HS-27A (cell line): ENCODE results near the gene TOR1A.
"Not testable (repeated sequence)": the region's sequence is repeated elsewhere in the genome, so short reads cannot be mapped to it uniquely, and the experiment has no call there.

Experiments used
- DNase-seq: peaks from one replicate; pipeline ENCODE4 v3.0.0-alpha.2; 2012; ENCODE audit warnings: low read depth, missing footprints

The TOR1A gene

DNA sequence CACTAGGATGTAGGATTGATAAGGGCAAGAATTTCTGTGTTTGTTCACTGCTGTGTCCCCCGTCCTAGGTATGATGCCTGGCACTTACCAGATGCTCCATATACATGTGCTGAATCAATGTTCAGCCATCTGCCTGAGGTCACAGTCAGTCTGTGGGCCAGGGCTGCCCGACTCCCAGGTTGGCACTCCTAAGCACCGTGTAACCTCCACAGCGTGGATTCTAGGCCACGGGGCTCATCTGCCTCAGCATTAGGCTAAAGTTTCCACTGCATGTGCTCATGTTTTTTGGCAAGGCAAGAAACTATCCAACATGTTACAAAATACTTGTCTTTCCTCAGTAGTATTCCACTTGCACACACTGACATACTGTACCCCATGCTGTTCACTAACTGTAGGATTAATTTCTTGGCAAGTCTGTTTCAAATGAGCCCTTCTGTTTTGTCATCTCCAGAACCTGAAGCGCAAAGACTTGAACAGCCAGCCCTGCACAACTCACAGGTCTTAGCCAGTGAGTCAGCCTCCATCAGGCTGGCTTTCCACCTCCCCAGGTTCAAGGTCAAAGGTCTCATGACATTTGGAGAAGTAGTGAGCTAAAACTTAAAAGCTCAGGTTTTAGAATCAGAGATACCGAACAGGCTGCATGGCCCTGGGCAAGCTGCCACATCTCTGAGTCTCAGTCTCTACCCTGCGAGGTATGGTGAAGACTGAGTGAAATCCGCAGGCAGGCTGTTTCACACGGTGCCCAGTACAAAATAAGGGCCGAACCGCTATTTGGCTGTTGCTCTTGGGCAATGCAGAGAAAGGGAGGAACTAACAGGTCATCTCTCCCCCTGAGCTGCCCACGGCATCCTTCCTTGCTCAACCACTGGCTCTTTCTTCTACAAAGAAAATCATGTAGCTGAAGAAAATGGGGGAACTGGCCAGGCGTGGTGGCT, 7.2 kb downstream of the TOR1A start:
- DNase-seq, result no peak

GRCh38 chr9:129815278-129815677, 8.7 kb downstream of the TOR1A start:
- DNase-seq, result no peak

DNA sequence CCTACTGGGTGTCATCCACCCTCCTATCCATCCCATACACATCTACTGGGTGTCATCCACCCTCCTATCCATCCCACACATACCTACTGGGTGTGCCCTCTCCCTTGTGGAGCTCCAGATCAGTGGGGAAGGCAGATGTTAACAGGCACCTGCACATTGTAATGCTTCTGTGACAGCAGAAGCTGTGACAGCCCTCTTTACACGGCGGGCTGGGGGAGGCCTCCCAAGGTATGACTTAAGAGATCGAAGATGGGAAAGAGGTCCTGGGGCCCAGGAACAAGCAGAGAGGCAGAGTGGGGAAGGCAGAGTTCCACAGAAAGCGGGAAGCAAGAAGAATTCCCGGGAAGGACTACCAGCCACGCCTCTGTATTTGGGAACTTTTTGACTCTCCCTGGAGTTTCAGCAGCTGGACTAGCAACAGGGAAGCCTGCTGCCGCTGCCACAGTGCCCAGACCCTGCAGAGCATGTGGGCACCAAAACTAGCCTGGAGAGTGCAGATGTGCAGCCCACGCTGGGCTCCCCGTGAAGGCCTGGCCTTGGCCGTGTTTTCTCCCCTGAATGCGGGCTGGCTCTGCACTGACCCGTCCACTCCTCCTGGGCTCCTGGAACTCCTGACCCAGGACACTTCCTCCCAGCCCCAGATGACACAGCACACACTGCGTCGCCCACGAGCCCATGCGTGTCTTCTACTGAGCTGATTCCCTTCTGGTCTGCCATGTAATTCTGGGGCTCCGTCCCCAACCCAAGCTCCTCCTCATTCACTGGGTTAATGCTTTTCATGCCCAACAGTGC, 9.3 kb downstream of the TOR1A start:
- no peak for DNase-seq

DNA sequence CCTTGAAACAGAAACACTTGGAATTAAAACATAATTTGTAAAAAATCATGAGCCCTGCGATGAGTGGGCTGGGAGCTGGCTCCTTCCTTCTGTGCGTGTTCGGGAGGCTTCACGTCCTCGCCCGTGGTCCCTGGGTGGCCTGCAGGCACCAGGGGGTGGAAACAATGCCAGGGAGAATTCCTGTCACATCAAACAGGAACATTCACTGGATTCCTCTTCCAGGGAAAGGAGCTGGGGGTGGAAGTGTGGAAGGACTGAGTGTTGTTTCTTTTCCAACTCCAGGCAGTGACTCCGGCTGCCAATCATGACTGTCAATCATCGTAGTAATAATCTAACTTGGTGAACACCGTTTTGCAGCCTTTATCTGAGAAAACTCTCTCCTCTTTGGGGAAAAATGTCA, 10.3 kb downstream of the TOR1A start:
- DNase-seq, result no peak

DNA sequence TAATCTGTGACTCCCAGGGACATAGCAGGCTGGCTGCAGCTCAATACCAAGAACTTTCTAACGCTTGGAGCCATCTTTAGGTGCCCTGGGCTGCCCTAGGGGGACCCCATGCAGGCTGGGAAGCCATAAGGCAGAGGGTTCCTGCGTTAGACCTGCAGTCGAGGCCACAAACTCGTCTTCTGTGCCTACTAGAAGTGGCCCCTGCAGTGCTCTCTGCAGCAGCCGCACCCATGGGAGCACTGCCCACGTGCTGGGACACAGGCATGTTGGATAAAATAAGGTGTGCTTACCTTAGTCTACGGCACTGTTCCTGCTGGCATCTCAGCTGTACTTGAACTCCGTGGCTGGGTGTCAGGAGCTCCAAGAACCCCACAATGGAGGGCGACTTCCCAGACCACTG, 11.6 kb downstream of the TOR1A start:
- DNase-seq, result no peak

DNA sequence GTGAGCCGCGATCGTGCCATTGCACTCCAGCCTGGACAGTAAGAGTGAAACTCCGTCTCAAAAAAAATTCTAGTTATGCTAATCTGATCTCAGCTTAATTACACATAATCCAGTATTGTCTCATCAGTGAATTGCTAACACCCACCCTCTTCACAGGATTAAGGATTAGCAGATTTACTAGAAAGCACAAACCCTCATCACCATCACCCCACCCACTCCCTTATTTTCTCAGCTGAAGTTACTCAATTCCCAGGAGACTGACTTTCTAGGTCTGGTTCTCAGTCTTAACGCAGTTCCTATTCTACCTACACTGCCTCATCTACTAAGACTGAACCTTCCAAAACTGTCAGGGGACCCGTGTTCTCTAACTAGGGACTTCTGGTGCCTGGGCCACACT, 12.0 kb downstream of the TOR1A start:
- DNase-seq, result no peak

GRCh38 chr9:129810788-129811187, 13.1 kb downstream of the TOR1A start:
- DNase-seq, result no peak

DNA sequence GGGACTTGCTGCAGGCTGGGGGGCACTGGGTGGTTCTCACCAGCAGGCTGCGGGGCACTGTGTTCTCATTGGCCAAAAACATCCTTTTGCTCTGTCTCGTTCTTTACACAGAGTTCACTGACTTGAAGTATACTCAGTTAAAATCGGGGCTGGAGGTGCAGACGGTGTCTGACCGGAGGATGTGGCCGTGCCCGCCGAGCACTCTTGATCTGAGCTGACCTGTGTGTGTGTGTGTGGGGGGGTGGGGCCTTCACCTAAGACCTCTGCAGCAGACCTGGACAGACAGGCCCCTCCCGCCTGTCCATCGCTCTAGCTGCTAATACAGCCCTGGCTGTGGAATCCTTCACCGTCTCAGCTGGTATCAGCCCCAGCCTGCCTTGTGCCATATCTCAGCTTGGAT, 13.8 kb downstream of the TOR1A start:
- no peak for DNase-seq

GRCh38 chr9:129809346-129809745, 14.6 kb downstream of the TOR1A start:
- no peak for DNase-seq

DNA sequence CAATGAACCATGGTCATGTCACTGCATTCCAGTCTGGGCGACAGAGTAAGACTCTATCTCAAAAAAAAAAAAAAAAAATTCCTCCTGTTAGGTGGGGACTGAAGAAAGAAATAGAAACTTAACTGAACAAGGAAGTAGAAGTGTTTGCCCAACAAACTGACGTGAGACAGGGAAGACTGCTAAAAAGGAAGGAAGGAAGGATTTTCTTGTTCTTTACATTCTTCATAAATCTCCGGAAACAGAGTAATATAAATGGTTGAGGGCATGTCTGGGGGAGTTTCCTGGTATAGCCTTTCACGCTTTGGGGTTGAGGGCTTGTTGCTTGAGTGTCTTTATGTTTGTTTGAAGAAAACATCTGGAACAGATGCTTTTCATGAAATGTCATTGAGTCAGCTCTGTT, 17.9 kb downstream of the TOR1A start:
- no peak for DNase-seq

- DNase-seq, result no peak
These were observed 20.3 kb downstream of the TOR1A start for GRCh38 chr9:129803676-129804060.

DNA sequence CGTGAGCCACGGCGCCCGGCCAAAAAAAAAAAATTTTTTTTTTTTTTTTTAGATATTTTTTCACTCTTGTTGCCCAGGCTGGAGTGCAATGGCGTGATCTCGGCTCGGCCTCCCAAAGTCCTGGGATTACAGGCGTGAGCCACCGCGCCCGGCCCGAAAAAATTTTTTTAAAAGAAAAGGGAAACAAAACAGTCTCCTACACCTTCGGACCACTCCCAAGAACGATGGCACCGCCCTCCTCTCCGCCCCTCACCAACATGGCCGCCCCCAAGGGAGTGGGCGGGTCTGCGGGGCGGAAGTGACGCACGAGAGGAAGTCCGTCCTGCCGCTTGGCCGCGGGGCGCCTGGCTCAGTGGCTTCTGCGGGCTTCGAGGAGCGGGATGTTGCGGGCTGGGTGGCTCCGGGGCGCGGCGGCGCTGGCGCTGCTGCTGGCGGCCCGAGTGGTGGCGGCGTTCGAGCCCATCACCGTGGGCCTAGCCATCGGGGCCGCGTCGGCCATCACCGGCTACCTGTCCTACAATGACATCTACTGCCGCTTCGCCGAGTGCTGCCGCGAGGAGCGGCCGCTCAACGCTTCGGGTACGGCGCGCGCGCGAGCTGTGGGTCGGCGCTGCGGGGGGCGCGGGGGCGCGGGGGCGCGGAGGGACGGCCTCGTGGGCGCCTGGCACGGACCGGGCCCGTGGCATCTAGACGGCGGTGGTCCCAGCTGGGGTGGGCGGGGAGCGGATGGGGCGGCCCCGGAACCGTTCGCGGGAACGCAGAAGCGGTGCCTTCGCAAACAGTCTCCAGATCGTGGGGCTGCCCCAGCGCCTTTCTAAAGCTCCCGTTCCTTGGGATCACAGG, 20.9 kb downstream of the TOR1A start, which contains the start of gene TOR1B:
Gene TOR1B, plus strand, starts transcription at position 352 of the 843 bp plus-strand sequence. Its CDS starts 29 bp downstream, at position 381.
- DNase-seq, result peak; percentile 75

GRCh38 chr9:129801504-129801903, 22.4 kb downstream of the TOR1A start:
- no peak for DNase-seq

GRCh38 chr9:129798973-129799372, 25.0 kb downstream of the TOR1A start:
- DNase-seq, result no peak

DNA sequence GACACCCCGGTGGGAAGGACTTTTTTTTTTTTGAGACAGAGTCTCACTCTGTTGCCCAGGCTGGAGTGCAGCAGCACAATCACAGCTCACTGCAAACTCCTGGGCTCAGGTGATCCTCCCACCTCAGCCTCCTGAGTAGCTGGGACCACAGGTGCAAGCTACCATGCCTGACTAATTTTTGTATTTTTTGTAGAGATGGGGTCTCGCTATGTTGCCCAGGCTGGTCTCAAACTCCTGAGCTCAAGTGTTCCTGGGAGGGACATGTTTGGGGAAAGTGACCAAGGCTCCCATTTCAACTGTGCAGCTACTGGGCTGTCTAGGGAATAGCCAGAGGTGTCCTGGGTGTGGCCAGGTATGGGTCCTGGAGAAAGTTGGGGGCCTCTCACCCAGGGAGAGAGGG, 27.9 kb downstream of the TOR1A start:
- not testable (repeated sequence) for DNase-seq

GRCh38 chr9:129794549-129794948, 29.4 kb downstream of the TOR1A start:
- DNase-seq, result no peak

DNA sequence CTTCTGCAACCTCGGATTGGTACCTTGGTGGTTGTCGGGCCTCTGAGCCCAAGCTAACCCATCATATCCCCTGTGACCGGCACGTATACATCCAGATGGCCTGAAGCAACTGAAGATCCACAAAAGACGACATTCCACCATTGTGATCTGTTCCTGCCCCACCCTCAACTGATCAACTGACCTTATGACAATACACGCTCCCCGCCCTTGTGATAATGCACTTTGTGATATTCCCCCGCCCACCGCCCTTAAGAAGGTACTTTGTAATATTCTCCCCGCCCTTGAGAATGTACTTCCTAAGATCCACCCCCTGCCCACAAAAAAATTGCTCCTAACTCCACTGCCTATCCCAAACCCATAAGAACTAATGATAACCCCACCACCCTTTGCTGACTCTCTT, 37.5 kb downstream of the TOR1A start:
- DNase-seq, result no peak

GRCh38 chr9:129785866-129786265, 38.1 kb downstream of the TOR1A start:
- no peak for DNase-seq

- DNase-seq, result not testable (repeated sequence)
These were observed 39.0 kb downstream of the TOR1A start for GRCh38 chr9:129784970-129785369.

GRCh38 chr9:129783516-129784361, 40.2 kb downstream of the TOR1A start:
- peak; percentile 52 for DNase-seq

GRCh38 chr9:129781981-129782380, 42.0 kb downstream of the TOR1A start:
- DNase-seq, result no peak
